GM20000 (cell line): ENCODE data around the gene EEF1AKMT4.

Source experiments
- DNase-seq: peaks from one replicate; pipeline ENCODE4 v3.0.0; 2012; ENCODE audit warnings: low spot score
- TF ChIP-seq, protein P1 (sequence below): IDR thresholded peaks from 2 replicates; pipeline ENCODE4 v1.5.1; 2012; ENCODE audit warnings: mild to moderate bottlenecking, control low read depth; ENCODE audit errors: extremely low read depth, missing control alignments

EEF1AKMT4 gene

DNA sequence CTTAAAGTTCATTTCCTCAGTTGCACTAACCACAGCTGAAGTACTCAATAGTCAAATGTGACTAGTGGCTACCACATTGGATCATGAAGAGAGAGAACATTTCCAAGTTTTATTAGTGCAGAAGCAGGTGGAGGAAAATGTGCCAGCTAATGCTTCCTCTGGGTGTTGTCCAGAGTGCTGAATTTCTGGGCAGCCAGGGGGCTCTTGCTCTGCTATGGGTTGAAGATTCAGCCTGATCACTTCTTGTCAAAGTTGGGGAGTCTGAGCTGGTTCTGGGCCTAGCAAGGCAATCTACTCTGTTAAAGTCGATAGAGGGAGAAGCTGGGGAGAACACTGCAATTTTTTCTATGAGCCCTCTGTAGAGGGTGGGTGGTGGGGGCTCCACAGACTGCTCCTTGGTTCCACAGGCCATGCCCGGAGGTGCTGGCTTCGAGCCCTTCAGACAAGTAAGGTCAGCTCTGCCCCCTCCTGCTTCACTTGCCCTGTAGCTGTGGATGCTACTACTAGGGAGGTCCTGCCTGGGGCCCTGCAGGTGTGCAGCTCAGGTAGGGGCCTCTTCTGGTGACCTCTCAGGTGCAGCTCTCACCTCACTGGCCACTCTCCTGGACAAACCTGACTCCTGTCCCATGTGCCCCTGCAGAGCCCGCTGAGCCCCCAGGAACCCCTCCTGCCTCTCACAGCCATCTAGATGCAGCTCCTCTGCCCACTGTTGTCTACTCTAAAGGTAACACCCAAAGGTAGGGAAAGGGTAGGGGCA is 8.9 kb upstream of the EEF1AKMT4 start:
- TF ChIP-seq, protein P1, sequence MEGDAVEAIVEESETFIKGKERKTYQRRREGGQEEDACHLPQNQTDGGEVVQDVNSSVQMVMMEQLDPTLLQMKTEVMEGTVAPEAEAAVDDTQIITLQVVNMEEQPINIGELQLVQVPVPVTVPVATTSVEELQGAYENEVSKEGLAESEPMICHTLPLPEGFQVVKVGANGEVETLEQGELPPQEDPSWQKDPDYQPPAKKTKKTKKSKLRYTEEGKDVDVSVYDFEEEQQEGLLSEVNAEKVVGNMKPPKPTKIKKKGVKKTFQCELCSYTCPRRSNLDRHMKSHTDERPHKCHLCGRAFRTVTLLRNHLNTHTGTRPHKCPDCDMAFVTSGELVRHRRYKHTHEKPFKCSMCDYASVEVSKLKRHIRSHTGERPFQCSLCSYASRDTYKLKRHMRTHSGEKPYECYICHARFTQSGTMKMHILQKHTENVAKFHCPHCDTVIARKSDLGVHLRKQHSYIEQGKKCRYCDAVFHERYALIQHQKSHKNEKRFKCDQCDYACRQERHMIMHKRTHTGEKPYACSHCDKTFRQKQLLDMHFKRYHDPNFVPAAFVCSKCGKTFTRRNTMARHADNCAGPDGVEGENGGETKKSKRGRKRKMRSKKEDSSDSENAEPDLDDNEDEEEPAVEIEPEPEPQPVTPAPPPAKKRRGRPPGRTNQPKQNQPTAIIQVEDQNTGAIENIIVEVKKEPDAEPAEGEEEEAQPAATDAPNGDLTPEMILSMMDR: no peak
- DNase-seq: no peak

GRCh38 chr3:184241141-184241446 is 8.4 kb upstream of the EEF1AKMT4 start:
- TF ChIP-seq, protein P1: no peak
- DNase-seq: no peak

- DNase-seq: no peak
- TF ChIP-seq, protein P1: peak; percentile 22
These were observed 7.8 kb upstream of the EEF1AKMT4 start for GRCh38 chr3:184241447-184242296.

DNA sequence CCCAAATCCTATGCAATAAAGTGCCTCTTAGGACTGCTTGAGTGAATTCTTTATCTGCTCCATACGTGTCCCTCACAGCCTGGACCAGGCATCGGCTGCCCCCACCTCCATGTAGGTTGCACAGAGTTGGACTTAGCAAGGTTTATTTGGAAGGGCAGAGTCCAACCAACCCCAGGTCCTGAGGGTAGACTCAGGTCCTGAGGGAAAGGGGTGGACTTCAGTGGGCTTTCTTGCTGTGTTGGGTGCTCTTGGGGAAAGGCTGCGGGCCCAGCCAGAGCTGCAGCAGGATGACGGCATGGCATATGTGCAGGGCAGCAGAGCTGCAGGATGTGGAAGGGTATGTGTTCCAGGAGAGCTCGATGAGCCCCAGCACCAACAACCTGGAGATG is 7.2 kb upstream of the EEF1AKMT4 start:
- DNase-seq: no peak
- TF ChIP-seq, protein P1: no peak

DNA sequence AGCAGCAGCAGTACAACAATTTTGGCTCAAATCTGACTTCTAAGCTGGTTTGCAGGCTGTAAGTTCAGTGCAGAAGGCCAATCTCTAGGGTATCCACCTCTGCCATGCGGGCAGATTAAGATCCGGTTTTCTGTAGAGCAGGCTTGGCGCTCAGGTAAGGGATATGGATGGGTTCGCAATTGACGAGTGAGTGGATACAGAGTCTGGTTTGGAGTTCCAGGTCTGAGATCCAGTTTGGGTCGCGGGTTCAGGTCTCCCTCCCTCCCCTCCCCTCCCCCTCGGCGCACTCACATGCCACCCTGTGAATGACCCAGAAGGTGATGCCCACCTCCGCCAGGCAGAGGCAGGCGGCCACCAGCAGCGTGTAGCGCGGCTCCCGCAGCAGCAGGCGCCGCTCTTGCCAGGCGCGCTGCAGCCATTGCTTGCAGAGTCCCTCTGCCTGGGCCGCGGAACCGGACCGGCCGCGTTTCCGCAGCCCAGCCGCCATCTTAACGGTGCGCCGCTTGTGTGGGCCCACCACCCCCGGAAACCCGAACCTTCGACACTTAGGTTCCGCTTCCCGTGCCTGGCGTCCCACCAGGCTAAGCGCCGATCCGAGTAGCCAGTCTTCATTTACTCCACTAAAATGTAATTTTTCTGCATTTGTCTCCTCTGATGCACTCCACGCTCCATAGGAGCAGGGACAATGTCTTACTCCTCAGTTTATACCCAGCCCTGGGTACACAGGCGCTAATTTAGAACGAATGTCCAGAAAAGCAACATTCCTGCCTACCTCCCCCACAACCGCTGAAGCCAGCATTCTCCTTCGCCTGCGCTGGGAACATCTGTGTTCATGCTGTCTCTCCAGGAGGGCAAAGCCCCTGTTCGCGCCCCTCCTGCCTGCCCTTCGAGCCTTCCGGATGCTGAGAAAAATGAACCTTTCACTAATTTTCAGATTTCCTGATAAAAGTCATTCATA is 739 bp upstream of the EEF1AKMT4 start, which contains the start of gene ALG3:
TSS of gene ALG3 (minus strand) at position 509 of the 958 bp plus-strand sequence. CDS start at position 487, 22 bp downstream.
- peak; percentile 90 for DNase-seq
- TF ChIP-seq, protein P1: no peak

DNA sequence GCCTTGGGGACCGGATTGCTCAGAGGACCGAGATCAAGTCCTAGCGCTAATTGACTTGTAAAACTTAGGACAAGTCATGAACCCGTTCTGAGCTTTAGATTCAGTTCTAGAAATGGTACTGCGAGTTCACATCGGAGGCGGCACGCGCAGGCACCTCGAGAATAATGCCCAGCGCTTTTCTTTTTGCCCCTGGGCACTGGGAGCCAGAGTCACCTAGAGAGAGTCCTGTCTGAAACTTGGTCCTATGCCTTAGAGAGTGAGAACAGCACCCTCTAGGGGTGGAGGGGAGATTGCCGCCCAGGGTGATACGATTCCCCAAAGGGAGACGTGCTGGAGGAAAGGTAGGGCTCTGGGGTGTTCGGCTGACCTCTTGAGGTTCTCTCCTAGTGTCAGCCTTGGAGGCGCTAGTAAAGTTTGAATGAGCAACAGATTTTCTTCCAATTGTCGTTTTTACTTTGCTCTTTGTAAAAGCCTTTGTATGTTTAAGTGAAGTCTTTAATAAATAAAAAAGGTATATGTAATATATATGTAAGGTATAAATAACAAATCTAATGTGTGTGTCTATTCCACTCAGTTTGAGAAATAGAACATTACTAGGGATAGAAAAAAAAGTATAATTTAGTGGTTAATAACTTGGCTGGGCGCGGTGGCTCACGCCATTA is 826 bp downstream of the EEF1AKMT4 start:
- DNase-seq: peak; percentile 92
- TF ChIP-seq, protein P1: peak; percentile 83
